Measurements from ENCODE around the gene ITGA1.
A peak's percentile ranks its signal among the peaks of the same experiment; 100 is the strongest.

Gene ITGA1

GRCh38 chr5:52801329-52801728, 13.6 kb downstream of the ITGA1 start:
- H3K27ac Mint-ChIP-seq: peak overlapping the region; percentile 98
- H3K4me1 Mint-ChIP-seq (ENCODE audit: low read depth): peaks cover 49% of the 10 kb centered on the region
- H3K27me3 Mint-ChIP-seq (ENCODE audit: low read depth): peaks cover 12% of the 10 kb centered on the region
- H3K9me3 Mint-ChIP-seq: no peaks in the 10 kb centered on the region
- peak overlapping the region; percentile 97 for H3K4me3 Mint-ChIP-seq
- peaks cover 38% of the 10 kb centered on the region for H3K36me3 Mint-ChIP-seq (ENCODE audit: low read depth)

GRCh38 chr5:52802272-52802973, 14.7 kb downstream of the ITGA1 start:
- no peaks in the 10 kb centered on the region for H3K9me3 Mint-ChIP-seq
- peaks cover 36% of the 10 kb centered on the region for H3K36me3 Mint-ChIP-seq (ENCODE audit: low read depth)
- peaks cover 7% of the 10 kb centered on the region for H3K27me3 Mint-ChIP-seq (ENCODE audit: low read depth)
- H3K27ac Mint-ChIP-seq: no peak overlapping the region
- H3K4me1 Mint-ChIP-seq (ENCODE audit: low read depth): peaks cover 47% of the 10 kb centered on the region
- H3K4me3 Mint-ChIP-seq: peak overlapping the region; percentile 54

- Mint-ChIP-seq H3K27ac (no peak overlapping the region), H3K9me3 (no peaks in the 10 kb centered on the region), H3K4me1 (ENCODE audit: low read depth) (peaks cover 47% of the 10 kb centered on the region), H3K4me3 (peak overlapping the region; percentile 33), H3K27me3 (ENCODE audit: low read depth) (peaks cover 6% of the 10 kb centered on the region), H3K36me3 (ENCODE audit: low read depth) (peaks cover 36% of the 10 kb centered on the region)
Observed at GRCh38 chr5:52802974-52803336, 15.2 kb downstream of the ITGA1 start.

DNA sequence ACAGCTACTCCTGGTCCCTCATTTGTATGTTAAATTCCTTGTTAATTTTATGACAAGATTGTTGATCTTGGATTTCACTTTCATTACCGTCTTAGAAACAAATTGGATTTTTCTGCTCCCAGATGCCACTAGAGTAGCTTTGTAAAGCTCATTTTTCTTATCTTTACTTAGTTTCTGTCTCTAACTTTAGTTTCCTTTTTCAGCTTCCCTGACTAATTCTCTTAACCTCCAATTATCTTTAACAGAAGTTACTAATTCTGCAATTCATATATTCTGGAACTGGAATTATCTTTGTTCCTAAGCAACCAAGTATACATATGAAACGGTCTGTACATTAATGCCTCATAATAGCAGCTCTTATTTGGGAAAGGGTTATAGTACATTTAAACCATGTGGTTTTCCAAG, 16.7 kb downstream of the ITGA1 start:
- no peak overlapping the region for H3K27ac Mint-ChIP-seq
- no peak overlapping the region for H3K4me3 Mint-ChIP-seq
- H3K4me1 Mint-ChIP-seq (ENCODE audit: low read depth): peaks cover 35% of the 10 kb centered on the region
- H3K27me3 Mint-ChIP-seq (ENCODE audit: low read depth): no peaks in the 10 kb centered on the region
- no peaks in the 10 kb centered on the region for H3K9me3 Mint-ChIP-seq
- H3K36me3 Mint-ChIP-seq (ENCODE audit: low read depth): peaks cover 36% of the 10 kb centered on the region

GRCh38 chr5:52804981-52805380, 17.3 kb downstream of the ITGA1 start:
- Mint-ChIP-seq H3K4me1 (ENCODE audit: low read depth) (peaks cover 34% of the 10 kb centered on the region), H3K27me3 (ENCODE audit: low read depth) (no peaks in the 10 kb centered on the region), H3K27ac (no peak overlapping the region)

GRCh38 chr5:52805615-52806014, 17.9 kb downstream of the ITGA1 start:
- no peak overlapping the region for H3K27ac Mint-ChIP-seq
- H3K36me3 Mint-ChIP-seq (ENCODE audit: low read depth): peaks cover 29% of the 10 kb centered on the region
- H3K4me3 Mint-ChIP-seq: no peak overlapping the region
- peaks cover 38% of the 10 kb centered on the region for H3K4me1 Mint-ChIP-seq (ENCODE audit: low read depth)
- no peaks in the 10 kb centered on the region for H3K27me3 Mint-ChIP-seq (ENCODE audit: low read depth)
- H3K9me3 Mint-ChIP-seq: no peaks in the 10 kb centered on the region

More at GRCh38 chr5:52804981-52805380, 17.3 kb downstream of the ITGA1 start:
- no peaks in the 10 kb centered on the region for H3K9me3 Mint-ChIP-seq
- H3K4me3 Mint-ChIP-seq: no peak overlapping the region
- H3K36me3 Mint-ChIP-seq (ENCODE audit: low read depth): peaks cover 32% of the 10 kb centered on the region

DNA sequence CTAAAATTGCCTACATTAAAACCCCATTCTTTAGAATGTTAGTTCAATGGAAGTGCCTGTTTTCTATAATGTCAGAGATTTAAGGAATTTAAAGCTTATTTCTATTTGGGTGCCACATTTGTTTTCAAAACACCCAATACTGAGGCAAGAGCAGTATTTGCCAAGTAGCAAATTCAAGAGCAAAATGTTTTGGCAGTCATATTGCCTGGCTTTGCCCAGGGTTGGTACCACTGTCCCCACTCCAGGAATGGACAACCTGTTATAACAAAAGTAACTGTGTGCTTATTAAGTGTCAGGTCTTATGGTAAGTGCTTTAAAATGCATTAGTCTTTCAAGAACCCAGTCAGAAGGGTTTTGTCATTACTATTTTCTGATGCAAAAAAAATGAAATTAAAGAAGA, 19.3 kb downstream of the ITGA1 start:
- no peak overlapping the region for H3K27ac Mint-ChIP-seq
- peaks cover 18% of the 10 kb centered on the region for H3K36me3 Mint-ChIP-seq (ENCODE audit: low read depth)
- no peaks in the 10 kb centered on the region for H3K27me3 Mint-ChIP-seq (ENCODE audit: low read depth)
- H3K9me3 Mint-ChIP-seq: no peaks in the 10 kb centered on the region
- no peak overlapping the region for H3K4me3 Mint-ChIP-seq
- H3K4me1 Mint-ChIP-seq (ENCODE audit: low read depth): peaks cover 29% of the 10 kb centered on the region

DNA sequence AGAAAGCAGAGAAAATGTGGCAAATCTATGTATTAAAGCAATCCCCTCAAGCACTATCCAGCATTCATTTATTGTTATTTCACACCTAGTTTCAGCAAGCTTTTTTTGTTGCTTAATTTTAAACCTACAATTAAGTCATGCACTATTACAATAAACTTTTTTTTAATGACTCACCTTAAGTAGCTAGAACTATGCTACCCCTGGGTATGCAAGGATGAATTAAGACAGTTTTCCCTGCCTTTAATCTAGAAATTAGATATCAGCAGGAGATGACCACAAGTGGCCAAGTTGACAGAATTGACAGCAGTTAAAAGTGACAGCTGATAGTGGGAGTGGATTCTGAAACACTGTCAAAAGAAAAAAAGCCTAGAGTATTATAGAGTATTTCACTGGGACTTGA, 20.0 kb downstream of the ITGA1 start:
- Mint-ChIP-seq H3K9me3 (no peaks in the 10 kb centered on the region), H3K36me3 (ENCODE audit: low read depth) (peaks cover 15% of the 10 kb centered on the region), H3K4me3 (no peak overlapping the region), H3K27me3 (ENCODE audit: low read depth) (no peaks in the 10 kb centered on the region), H3K4me1 (ENCODE audit: low read depth) (peaks cover 26% of the 10 kb centered on the region), H3K27ac (no peak overlapping the region)

DNA sequence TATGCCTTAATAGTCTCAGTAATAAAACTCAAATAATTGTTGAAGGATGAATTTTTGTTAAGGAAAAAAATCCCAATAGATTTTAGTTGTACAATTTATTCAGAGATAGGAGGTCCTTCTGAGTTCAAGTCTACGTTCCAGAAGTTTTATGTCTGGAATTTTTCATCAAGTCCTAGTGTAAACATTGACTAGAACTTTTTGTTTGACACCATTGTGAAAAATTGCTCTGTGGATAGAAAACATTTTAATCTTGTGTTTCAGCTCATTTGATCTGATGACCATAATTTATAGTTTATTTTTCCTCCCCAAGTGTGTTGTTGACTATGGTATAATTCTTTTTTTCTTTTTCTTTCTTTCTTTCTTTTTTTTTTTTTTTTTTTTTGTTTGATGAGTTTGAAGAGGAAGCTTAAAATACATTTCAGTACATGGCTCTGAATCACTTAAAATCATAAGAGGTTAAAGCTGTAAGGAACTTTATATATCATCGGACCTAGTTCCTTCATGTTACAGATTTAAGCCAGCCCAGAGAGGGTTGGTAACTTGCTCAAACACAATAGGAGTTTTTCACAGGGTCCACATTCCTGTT, 20.7 kb downstream of the ITGA1 start:
- peaks cover 12% of the 10 kb centered on the region for H3K36me3 Mint-ChIP-seq (ENCODE audit: low read depth)
- peaks cover 22% of the 10 kb centered on the region for H3K4me1 Mint-ChIP-seq (ENCODE audit: low read depth)
- no peak overlapping the region for H3K27ac Mint-ChIP-seq
- H3K4me3 Mint-ChIP-seq: no peak overlapping the region
- no peaks in the 10 kb centered on the region for H3K9me3 Mint-ChIP-seq
- H3K27me3 Mint-ChIP-seq (ENCODE audit: low read depth): peaks cover 3% of the 10 kb centered on the region

GRCh38 chr5:52809884-52810283, 22.2 kb downstream of the ITGA1 start:
- peaks cover 14% of the 10 kb centered on the region for H3K4me1 Mint-ChIP-seq (ENCODE audit: low read depth)

DNA sequence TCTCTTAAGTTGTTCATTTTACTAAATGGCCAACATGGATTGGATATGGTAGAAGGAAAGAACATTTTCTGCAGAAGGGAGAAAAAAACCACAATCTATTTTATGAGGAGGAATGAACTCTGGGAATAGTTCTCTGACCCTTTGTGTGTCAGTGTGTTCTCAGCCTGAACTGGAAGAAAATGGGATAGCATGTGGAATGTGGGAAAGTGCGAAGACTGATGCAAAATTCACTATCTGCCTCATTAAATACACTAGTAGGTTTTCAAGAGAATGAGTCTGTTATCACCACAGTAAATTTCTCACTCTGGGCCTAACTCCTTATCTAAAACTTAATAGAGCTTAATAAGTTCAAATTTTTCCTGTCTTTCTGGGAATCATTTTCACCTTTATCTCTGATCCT, 22.7 kb downstream of the ITGA1 start:
- H3K27ac Mint-ChIP-seq: no peak overlapping the region
- no peaks in the 10 kb centered on the region for H3K9me3 Mint-ChIP-seq
- H3K4me1 Mint-ChIP-seq (ENCODE audit: low read depth): peaks cover 9% of the 10 kb centered on the region
- no peak overlapping the region for H3K4me3 Mint-ChIP-seq
- peaks cover 7% of the 10 kb centered on the region for H3K27me3 Mint-ChIP-seq (ENCODE audit: low read depth)
- H3K36me3 Mint-ChIP-seq (ENCODE audit: low read depth): peaks cover 2% of the 10 kb centered on the region

More at GRCh38 chr5:52809884-52810283, 22.2 kb downstream of the ITGA1 start:
- peaks cover 4% of the 10 kb centered on the region for H3K27me3 Mint-ChIP-seq (ENCODE audit: low read depth)
- H3K9me3 Mint-ChIP-seq: no peaks in the 10 kb centered on the region
- H3K4me3 Mint-ChIP-seq: no peak overlapping the region
- no peak overlapping the region for H3K27ac Mint-ChIP-seq
- peaks cover 7% of the 10 kb centered on the region for H3K36me3 Mint-ChIP-seq (ENCODE audit: low read depth)

DNA sequence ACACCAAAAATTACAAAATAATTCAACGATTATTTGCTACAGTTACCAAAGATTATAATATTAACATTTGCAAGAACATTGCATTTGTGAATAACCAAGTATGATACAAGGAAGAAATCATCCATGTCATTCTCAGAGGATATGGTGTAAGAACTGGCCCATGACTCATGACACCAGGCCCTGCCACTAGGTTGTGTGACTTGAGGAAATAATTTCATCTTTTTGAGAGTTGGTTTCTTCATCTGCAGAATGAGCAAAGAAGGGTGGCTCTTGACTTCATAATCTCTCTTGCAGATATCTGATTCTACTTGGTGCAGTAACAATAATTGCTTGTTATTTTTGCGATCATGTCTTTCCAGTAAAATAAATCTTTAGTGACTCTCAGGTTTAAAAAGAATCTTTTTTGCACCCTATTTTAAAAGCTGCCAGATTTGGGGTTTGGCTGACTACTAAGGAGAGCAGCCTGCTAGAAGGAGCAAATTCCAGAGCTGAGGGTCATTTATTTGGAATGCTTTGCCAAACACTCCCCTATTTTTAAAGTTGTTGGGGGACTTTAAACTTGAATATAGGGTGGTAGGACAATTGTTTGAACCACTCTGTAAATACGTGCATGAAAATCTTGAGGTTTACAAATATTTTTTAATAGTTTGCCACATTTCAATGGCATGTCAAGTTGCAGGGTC, 23.5 kb downstream of the ITGA1 start:
- Mint-ChIP-seq H3K27ac (no peak overlapping the region), H3K9me3 (no peaks in the 10 kb centered on the region), H3K4me3 (no peak overlapping the region), H3K36me3 (ENCODE audit: low read depth) (peaks cover 2% of the 10 kb centered on the region), H3K27me3 (ENCODE audit: low read depth) (peaks cover 9% of the 10 kb centered on the region), H3K4me1 (ENCODE audit: low read depth) (peaks cover 9% of the 10 kb centered on the region)

DNA sequence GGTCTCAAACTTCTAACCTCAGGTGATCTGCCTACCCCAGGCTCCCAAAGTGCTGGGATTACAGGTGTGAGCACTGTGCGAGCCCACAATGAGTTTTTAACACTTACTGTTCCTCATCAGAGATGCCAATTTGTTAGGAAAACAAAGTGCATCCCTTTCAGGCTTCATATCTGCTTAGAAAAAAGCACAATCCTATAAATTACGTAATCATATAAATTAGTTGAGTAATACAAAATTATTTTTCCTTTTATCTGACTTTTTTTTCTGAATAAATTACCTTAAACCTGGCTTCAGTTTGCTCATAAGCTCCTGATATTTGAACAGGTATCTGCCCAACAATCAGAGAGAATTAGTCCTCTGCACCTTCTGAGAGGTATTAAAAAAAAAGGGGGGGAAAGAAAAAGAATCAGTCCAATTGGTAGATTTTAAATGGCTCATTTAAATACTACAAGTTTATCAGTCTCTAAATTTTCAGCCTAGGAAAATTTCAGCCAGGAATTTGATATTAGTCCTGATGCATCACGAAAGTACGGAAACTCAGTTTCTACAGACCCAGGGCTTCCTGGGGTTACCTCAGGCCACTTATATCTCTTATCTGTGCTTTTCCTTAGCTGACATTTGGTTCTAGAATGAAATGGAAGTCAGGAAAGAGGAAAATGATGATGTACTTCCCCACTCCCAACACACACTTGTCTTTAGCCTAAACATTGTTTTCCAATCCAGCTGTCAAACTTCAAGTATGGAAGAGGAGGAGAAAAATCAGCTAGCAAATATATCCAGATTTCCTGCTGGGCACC, 26.8 kb downstream of the ITGA1 start:
- peaks cover 8% of the 10 kb centered on the region for H3K4me1 Mint-ChIP-seq (ENCODE audit: low read depth)
- no peak overlapping the region for H3K4me3 Mint-ChIP-seq
- peaks cover 2% of the 10 kb centered on the region for H3K36me3 Mint-ChIP-seq (ENCODE audit: low read depth)
- peaks cover 9% of the 10 kb centered on the region for H3K27me3 Mint-ChIP-seq (ENCODE audit: low read depth)
- H3K9me3 Mint-ChIP-seq: no peaks in the 10 kb centered on the region
- no peak overlapping the region for H3K27ac Mint-ChIP-seq

DNA sequence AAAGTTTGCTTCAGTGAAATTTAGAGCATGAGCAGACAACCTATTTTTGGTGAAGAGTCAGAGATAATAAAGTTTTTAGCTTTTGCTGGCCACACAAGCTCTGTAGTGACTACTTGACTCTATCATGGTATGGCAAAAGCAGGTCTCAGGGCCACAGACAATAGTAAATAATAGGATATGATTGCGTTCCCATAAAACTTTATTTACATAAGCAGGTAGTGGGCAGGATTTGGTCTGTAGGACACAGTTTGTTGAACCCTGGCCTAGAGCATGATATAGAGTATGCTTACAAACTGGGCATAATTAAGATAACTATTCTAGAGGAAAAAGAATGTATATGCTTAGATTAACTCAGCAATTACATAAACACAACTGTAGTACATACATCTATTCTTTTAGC, 30.1 kb downstream of the ITGA1 start:
- H3K9me3 Mint-ChIP-seq: no peaks in the 10 kb centered on the region
- no peak overlapping the region for H3K27ac Mint-ChIP-seq
- no peak overlapping the region for H3K4me3 Mint-ChIP-seq
- no peaks in the 10 kb centered on the region for H3K36me3 Mint-ChIP-seq (ENCODE audit: low read depth)
- H3K27me3 Mint-ChIP-seq (ENCODE audit: low read depth): peaks cover 9% of the 10 kb centered on the region
- no peaks in the 10 kb centered on the region for H3K4me1 Mint-ChIP-seq (ENCODE audit: low read depth)

All from T-helper 1 cell treated with Interleukin-12 subunit alpha and Interleukin-12 subunit beta and Interleukin-4 antibody, amounts not matched to agents 30 μg/mL and 1 μg/mL, for 36 hours (primary cell).